IMR-90 (cell line): ENCODE results near the gene LPAR2. TPM values are rescaled to one million over a fixed set of nuclear protein-coding genes. Genes with fewer than 3 reads are reported as not detected.

Source experiments
- ATAC-seq: fragments of 200-7000 bp; cut with Tn5 transposase; 2 replicates; pipeline ENCODE4 v1.9.1; 2020; ENCODE audit warnings: low read depth, mild to moderate bottlenecking, moderate library complexity
- BruUV-seq: library from RNA; stranded (reverse); fragments of 400-500 nt; replicated peaks from 2 replicates; lab custom pipeline; 2021; lab: Mats Ljungman, UMichigan
- CTCF ChIA-PET: fragments of 300-600 bp; formaldehyde crosslinking; extraction: SDS; loops from one replicate; lab custom pipeline; 2021; ENCODE audit warnings: antibody characterized with exemption; lab: Yijun Ruan, JAX
- POLR2A ChIA-PET: fragments of 300-600 bp; sonication (Branson Sonifier 250); formaldehyde crosslinking; loops from one replicate; lab custom pipeline; 2022; ENCODE audit warnings: antibody characterized with exemption; ENCODE audit not compliant: unreplicated experiment; lab: Charles Lee
- DNase-seq: peaks from one replicate; pipeline ENCODE4 v3.0.0; 2013
- H2AFZ ChIP-seq: replicated peaks from 2 replicates; pipeline ENCODE3; 2013; ENCODE audit warnings: low read length, mild to moderate bottlenecking; ENCODE audit not compliant: poor library complexity
- H2AK5ac ChIP-seq: 2 replicates; pipeline ENCODE4 v1.6.1; 2013; ENCODE audit warnings: low read depth, low read length, inconsistent platforms
- H2AK9ac ChIP-seq: replicated peaks from 2 replicates; pipeline ENCODE3; 2013; ENCODE audit warnings: mild to moderate bottlenecking, low read depth, low read length, moderate library complexity; ENCODE audit not compliant: poor library complexity
- H2BK120ac ChIP-seq: 2 replicates; pipeline ENCODE4 v1.6.1; 2013; ENCODE audit warnings: low read depth, low read length, inconsistent platforms
- H2BK15ac ChIP-seq: 3 replicates; pipeline ENCODE4 v1.6.1; 2013; ENCODE audit warnings: low read depth, low read length, inconsistent platforms
- H2BK20ac ChIP-seq: 2 replicates; pipeline ENCODE4 v1.6.1; 2013; ENCODE audit warnings: low read depth, mild to moderate bottlenecking, inconsistent platforms, low read length, moderate library complexity
- H2BK5ac ChIP-seq: 2 replicates; pipeline ENCODE4 v1.6.1; 2013; ENCODE audit warnings: mild to moderate bottlenecking, low read depth, low read length, inconsistent platforms; ENCODE audit not compliant: poor library complexity, severe bottlenecking
- H3K14ac ChIP-seq: replicated peaks from 2 replicates; pipeline ENCODE4 v1.6.1; 2013; ENCODE audit warnings: low read depth, low read length, inconsistent platforms
- H3K18ac ChIP-seq: 2 replicates; pipeline ENCODE4 v1.6.1; 2013; ENCODE audit warnings: low read depth, low read length, control low read depth
- H3K23ac ChIP-seq: 2 replicates; pipeline ENCODE4 v1.6.1; 2013; ENCODE audit warnings: low read depth, low read length, inconsistent platforms
- H3K27ac ChIP-seq: 2 replicates; pipeline ENCODE4 v1.5.1; 2013; ENCODE audit warnings: mild to moderate bottlenecking, control low read depth, low read length; ENCODE audit not compliant: insufficient read depth
- H3K27me3 ChIP-seq: 2 replicates; pipeline ENCODE4 v1.6.1; 2013; ENCODE audit warnings: low read length; ENCODE audit not compliant: control insufficient read depth, insufficient read depth
- H3K36me3 ChIP-seq: 2 replicates; pipeline ENCODE4 v1.6.1; 2013; ENCODE audit warnings: low read length, mixed read lengths; ENCODE audit not compliant: control insufficient read depth, insufficient read depth
- H3K4ac ChIP-seq: 2 replicates; pipeline ENCODE4 v1.6.1; 2013; ENCODE audit warnings: low read depth, low read length, inconsistent platforms
- H3K4me1 ChIP-seq: 2 replicates; pipeline ENCODE4 v1.6.1; 2013; ENCODE audit warnings: low read length, mixed read lengths; ENCODE audit not compliant: control insufficient read depth, insufficient read depth
- H3K4me2 ChIP-seq: 2 replicates; pipeline ENCODE4 v1.6.1; 2013; ENCODE audit warnings: low read depth, mild to moderate bottlenecking, control low read depth, low read length, moderate library complexity
- H3K4me3 ChIP-seq: 2 replicates; pipeline ENCODE4 v1.5.1; 2013; ENCODE audit warnings: low read depth, mild to moderate bottlenecking, control low read depth, low read length, moderate library complexity; ENCODE audit not compliant: insufficient read depth
- H3K56ac ChIP-seq: 2 replicates; pipeline ENCODE4 v1.6.1; 2013; ENCODE audit warnings: low read length, inconsistent platforms; ENCODE audit not compliant: insufficient read depth; ENCODE audit errors: extremely low read depth
- H3K79me1 ChIP-seq, 2 experiments: 2 replicates each; pipeline ENCODE4 v1.6.1; 2013; ENCODE audit warnings: low read length in 2 of 2, inconsistent platforms in 1 of 2, low read depth in 1 of 2
- H3K9ac ChIP-seq: 2 replicates; pipeline ENCODE4 v1.6.1; 2013; ENCODE audit warnings: low read depth, low read length, control low read depth
- H3K9me1 ChIP-seq: 2 replicates; pipeline ENCODE4 v1.6.1; 2013; ENCODE audit warnings: low read length, inconsistent platforms; ENCODE audit not compliant: insufficient read depth
- H3K9me3 ChIP-seq: 2 replicates; pipeline ENCODE4 v1.6.1; 2013; ENCODE audit warnings: low read length; ENCODE audit not compliant: control insufficient read depth, insufficient read depth
- H4K20me1 ChIP-seq: 2 replicates; pipeline ENCODE4 v1.6.1; 2013; ENCODE audit warnings: low read length, inconsistent platforms; ENCODE audit not compliant: insufficient read depth
- H4K5ac ChIP-seq: 2 replicates; pipeline ENCODE4 v1.6.1; 2013; ENCODE audit warnings: mild to moderate bottlenecking, low read depth, low read length, control low read depth
- H4K8ac ChIP-seq, 2 experiments: 2 replicates each; pipeline ENCODE4 v1.6.1; 2013; ENCODE audit warnings: low read depth in 2 of 2, low read length in 2 of 2, control low read depth in 1 of 2, inconsistent platforms in 1 of 2
- H4K91ac ChIP-seq: 2 replicates; pipeline ENCODE4 v1.6.1; 2013; ENCODE audit warnings: low read depth, low read length, inconsistent platforms; ENCODE audit not compliant: insufficient read depth
- BHLHE40 ChIP-seq: fragments of 150-350 bp; IDR thresholded peaks from 2 replicates; pipeline ENCODE4 v1.6.1; 2016; ENCODE audit warnings: mild to moderate bottlenecking, low read depth, low read length
- CEBPB ChIP-seq: IDR thresholded peaks from 2 replicates; pipeline ENCODE4 v1.6.1; 2012; ENCODE audit warnings: low read depth, low read length, improper control_type of control experiment
- CHD1 ChIP-seq: IDR thresholded peaks from 2 replicates; pipeline ENCODE4 v1.6.1; 2012; ENCODE audit warnings: low read depth, low read length, improper control_type of control experiment
- FOS ChIP-seq: fragments of 150-350 bp; IDR thresholded peaks from 2 replicates; pipeline ENCODE4 v1.6.1; 2016; ENCODE audit warnings: low read depth, low read length
- MAFK ChIP-seq: IDR thresholded peaks from 2 replicates; pipeline ENCODE4 v1.6.1; 2012; ENCODE audit warnings: low read depth, low read length, improper control_type of control experiment
- MAZ ChIP-seq: IDR thresholded peaks from 2 replicates; pipeline ENCODE4 v1.6.1; 2012; ENCODE audit warnings: low read depth, mild to moderate bottlenecking, low read length, improper control_type of control experiment, moderate library complexity, borderline replicate concordance
- MXI1 ChIP-seq: IDR thresholded peaks from 2 replicates; pipeline ENCODE4 v1.6.1; 2012; ENCODE audit warnings: low read depth, mild to moderate bottlenecking, low read length, moderate library complexity, borderline replicate concordance
- NFE2L2 ChIP-seq: fragments of 150-350 bp; IDR thresholded peaks from 2 replicates; pipeline ENCODE4 v1.6.1; 2016; ENCODE audit warnings: low read depth, mild to moderate bottlenecking, low read length
- POLR2A ChIP-seq: IDR thresholded peaks from 2 replicates; pipeline ENCODE4 v1.6.1; 2012; ENCODE audit warnings: mild to moderate bottlenecking, low read depth, low read length
- RAD21 ChIP-seq: IDR thresholded peaks from 2 replicates; pipeline ENCODE4 v1.6.1; 2012; ENCODE audit warnings: low read length, improper control_type of control experiment
- RCOR1 ChIP-seq: IDR thresholded peaks from 2 replicates; pipeline ENCODE4 v1.6.1; 2012; ENCODE audit warnings: mild to moderate bottlenecking, low read length, improper control_type of control experiment; ENCODE audit not compliant: insufficient replicate concordance
- RFX5 ChIP-seq: IDR thresholded peaks from 2 replicates; pipeline ENCODE4 v1.8.0; 2012; ENCODE audit warnings: low read depth, mild to moderate bottlenecking, low read length, moderate library complexity
- USF2 ChIP-seq: fragments of 150-350 bp; IDR thresholded peaks from 2 replicates; pipeline ENCODE4 v1.6.1; 2017; ENCODE audit warnings: mild to moderate bottlenecking, antibody characterized with exemption, low read length, low read depth
- WGBS, 2 experiments: methylation state at CpG; one replicate each; pipeline versions ENCODE4 v1.1.5 to v1.1.7; 2013; ENCODE audit warnings: missing lambda C conversion rate in 2 of 2; ENCODE audit not compliant: insufficient read length in 1 of 2; ENCODE audit errors: extremely low coverage in 2 of 2; 5-methylcytosine and 5-hydroxymethylcytosine counted together
- dilution Hi-C: fragments of 300-500 bp; cut with HindIII; formaldehyde crosslinking; loops from one replicate; pipeline ENCODE4 v1.14.3; 2018; ENCODE audit warnings: low sequenced_read_pairs; ENCODE audit not compliant: unreplicated experiment
- in situ Hi-C: fragments of 300-500 bp; cut with MboI; formaldehyde crosslinking; loops from 3 replicates; pipeline ENCODE4 v1.14.3; 2019; ENCODE audit warnings: low sequenced_read_pairs, inconsistent platforms, mixed read lengths
- intact Hi-C: fragments of 100-400 bp; cut with micrococcal nuclease; formaldehyde crosslinking; loops from 2 replicates; pipeline ENCODE4 v1.10.0; 2022
- polyA plus RNA-seq, 3 experiments: library from polyadenylated mRNA; depleted of rRNA; stranded (reverse); fragments of >200 nt; gene quantifications; 2 replicates each; pipeline ENCODE4 v1.2.3, GENCODE V29; 2012; ENCODE audit warnings: low replicate concordance in 1 of 3
- total RNA-seq: library from RNA; depleted of rRNA; stranded (reverse); fragments of >200 nt; gene quantifications from 2 replicates; pipeline ENCODE4 v1.2.3, GENCODE V29; 2012
- TF ChIP-seq, protein P1 (sequence below): fragments of 150-350 bp; IDR thresholded peaks from 2 replicates; pipeline ENCODE4 v1.6.1; 2016; ENCODE audit warnings: low read depth, mild to moderate bottlenecking, low read length, moderate library complexity, borderline replicate concordance
- TF ChIP-seq, protein P2 (sequence below): conservative IDR thresholded peaks from 2 replicates; pipeline ENCODE4 v1.5.1; 2012; ENCODE audit warnings: mild to moderate bottlenecking, low read depth, low read length, improper control_type of control experiment

Gene LPAR2
- total and polyA plus RNA-seq, 2 of the 4 experiments (the other 2 are of a cell fraction) = under 0.01 to 5.4 TPM

- POLR2A ChIA-PET = no interaction called here
- Histone ChIP-seq H3K18ac (no peak overlapping the region), H4K91ac (no peak overlapping the region), H3K56ac (no peak overlapping the region), H2AFZ (no peak overlapping the region), H2AK5ac (no peak overlapping the region), H3K36me3 (peaks cover 83% of the 10 kb centered on the region), H4K8ac (no peak overlapping the region), H3K9ac (no peak overlapping the region), H3K4me2 (no peak overlapping the region), H4K5ac (no peak overlapping the region), H2BK20ac (no peak overlapping the region), H3K23ac (no peak overlapping the region), H4K20me1 (no peaks in the 10 kb centered on the region), H3K4me3 (no peak overlapping the region), H3K4ac (no peak overlapping the region), H3K27me3 (no peaks in the 10 kb centered on the region), H2BK15ac (no peak overlapping the region), H3K9me3 (no peaks in the 10 kb centered on the region), H3K9me1 (no peaks in the 10 kb centered on the region; the same call in 1 of the 2 replicates), H2BK120ac (no peak overlapping the region), H2AK9ac (no peak overlapping the region), H3K14ac (no peak overlapping the region), H3K27ac (no peak overlapping the region), H3K4me1 (no peaks in the 10 kb centered on the region), H3K79me1 (peaks cover 0 to 3% of the 10 kb centered on the region in 2 experiments; a peak in 1 of 4 replicates), H2BK5ac (no peak overlapping the region)
- CTCF ChIA-PET = no interaction called here
- no peak for TF ChIP-seq NFE2L2
- no peak for TF ChIP-seq POLR2A
- TF ChIP-seq RCOR1 = no peak
- TF ChIP-seq CEBPB = no peak
- no peak for TF ChIP-seq USF2
- no peak for TF ChIP-seq CHD1
- no peak for TF ChIP-seq FOS
- TF ChIP-seq MXI1 = no peak
- no peak for TF ChIP-seq RAD21
- TF ChIP-seq MAFK = no peak
- TF ChIP-seq RFX5 = no peak
- no peak for TF ChIP-seq BHLHE40
- TF ChIP-seq, protein P1, sequence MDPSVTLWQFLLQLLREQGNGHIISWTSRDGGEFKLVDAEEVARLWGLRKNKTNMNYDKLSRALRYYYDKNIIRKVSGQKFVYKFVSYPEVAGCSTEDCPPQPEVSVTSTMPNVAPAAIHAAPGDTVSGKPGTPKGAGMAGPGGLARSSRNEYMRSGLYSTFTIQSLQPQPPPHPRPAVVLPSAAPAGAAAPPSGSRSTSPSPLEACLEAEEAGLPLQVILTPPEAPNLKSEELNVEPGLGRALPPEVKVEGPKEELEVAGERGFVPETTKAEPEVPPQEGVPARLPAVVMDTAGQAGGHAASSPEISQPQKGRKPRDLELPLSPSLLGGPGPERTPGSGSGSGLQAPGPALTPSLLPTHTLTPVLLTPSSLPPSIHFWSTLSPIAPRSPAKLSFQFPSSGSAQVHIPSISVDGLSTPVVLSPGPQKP = no peak
- TF ChIP-seq, protein P2, sequence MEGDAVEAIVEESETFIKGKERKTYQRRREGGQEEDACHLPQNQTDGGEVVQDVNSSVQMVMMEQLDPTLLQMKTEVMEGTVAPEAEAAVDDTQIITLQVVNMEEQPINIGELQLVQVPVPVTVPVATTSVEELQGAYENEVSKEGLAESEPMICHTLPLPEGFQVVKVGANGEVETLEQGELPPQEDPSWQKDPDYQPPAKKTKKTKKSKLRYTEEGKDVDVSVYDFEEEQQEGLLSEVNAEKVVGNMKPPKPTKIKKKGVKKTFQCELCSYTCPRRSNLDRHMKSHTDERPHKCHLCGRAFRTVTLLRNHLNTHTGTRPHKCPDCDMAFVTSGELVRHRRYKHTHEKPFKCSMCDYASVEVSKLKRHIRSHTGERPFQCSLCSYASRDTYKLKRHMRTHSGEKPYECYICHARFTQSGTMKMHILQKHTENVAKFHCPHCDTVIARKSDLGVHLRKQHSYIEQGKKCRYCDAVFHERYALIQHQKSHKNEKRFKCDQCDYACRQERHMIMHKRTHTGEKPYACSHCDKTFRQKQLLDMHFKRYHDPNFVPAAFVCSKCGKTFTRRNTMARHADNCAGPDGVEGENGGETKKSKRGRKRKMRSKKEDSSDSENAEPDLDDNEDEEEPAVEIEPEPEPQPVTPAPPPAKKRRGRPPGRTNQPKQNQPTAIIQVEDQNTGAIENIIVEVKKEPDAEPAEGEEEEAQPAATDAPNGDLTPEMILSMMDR = no peak
- TF ChIP-seq MAZ = no peak
- DNase-seq (peak; percentile 30), ATAC-seq (no peak)
- in situ Hi-C loops = no loop called here
- no TSS peak for BruUV-seq
- WGBS, 2 experiments = 96% methylated on average over 18 of the region's 24 CpGs; no CpG with 5 or more reads in 1 of the 2 experiments
- dilution Hi-C loops = no loop called here
- intact Hi-C loops = no loop called here
Observed at GRCh38 chr19:19652482-19653295, 24.7 kb upstream of the LPAR2 start.
